Hepatic stellate cell (primary cell): ENCODE measurements around the gene ATP5ME.
"Not testable (repeated sequence)": the region's sequence is repeated elsewhere in the genome, so short reads cannot be mapped to it uniquely, and the experiment has no call there.

Experiments
- DNase-seq: peaks from one replicate; pipeline ENCODE4 v3.0.0; 2011; ENCODE audit warnings: low spot score

ATP5ME gene

GRCh38 chr4:704971-705277 is 30.8 kb upstream of the ATP5ME start:
- DNase-seq = no peak

GRCh38 chr4:704198-704891 is 30.3 kb upstream of the ATP5ME start:
- DNase-seq = no peak

- no peak for DNase-seq
These were observed 29.5 kb upstream of the ATP5ME start for GRCh38 chr4:703336-704197.

- no peak for DNase-seq
These were observed 28.6 kb upstream of the ATP5ME start for GRCh38 chr4:702618-703048.

- no peak for DNase-seq
These were observed 26.6 kb upstream of the ATP5ME start for GRCh38 chr4:700587-701264.

- no peak for DNase-seq
These were observed 25.9 kb upstream of the ATP5ME start for GRCh38 chr4:699816-700580.

GRCh38 chr4:694341-694940 is 20.4 kb upstream of the ATP5ME start:
- not testable (repeated sequence) for DNase-seq

- no peak for DNase-seq
These were observed 18.9 kb upstream of the ATP5ME start for GRCh38 chr4:692771-693554.

GRCh38 chr4:689723-690122 is 15.6 kb upstream of the ATP5ME start:
- no peak for DNase-seq

GRCh38 chr4:688854-689681 is 15.0 kb upstream of the ATP5ME start, which contains the start of gene SLC49A3:
SLC49A3 (minus strand) TSS chr4:689151; CDS start chr4:689127, 24 bp downstream.
- DNase-seq = no peak

GRCh38 chr4:687971-688853 is 14.1 kb upstream of the ATP5ME start:
- no peak for DNase-seq

- peak; percentile 98 for DNase-seq
These were observed 13.2 kb upstream of the ATP5ME start for GRCh38 chr4:687048-687970.

GRCh38 chr4:686413-687040 is 12.5 kb upstream of the ATP5ME start:
- no peak for DNase-seq

GRCh38 chr4:685679-686412 is 11.8 kb upstream of the ATP5ME start:
- DNase-seq = no peak

GRCh38 chr4:684623-685327 is 10.7 kb upstream of the ATP5ME start:
- no peak for DNase-seq
